Measurements from ENCODE around the gene PTPN7. TPM values are rescaled to one million over a fixed set of nuclear protein-coding genes. Genes with fewer than 3 reads are reported as not detected.
"Not testable (repeated sequence)": the region's sequence is repeated elsewhere in the genome, so short reads cannot be mapped to it uniquely, and the experiment has no call there.

PTPN7 gene
- total RNA-seq, 4 donors from 2014 or later = 1.9 to 5.5 (median 3.1) TPM

- no peaks in the 10 kb centered on the region for H3K36me3 ChIP-seq
- DNase-seq = no peak
- H3K9me3 ChIP-seq = no peaks in the 10 kb centered on the region
- peaks cover 0 to 8% (median 0%) of the 10 kb centered on the region in 3 donors for H3K4me1 ChIP-seq
- H3K4me3 ChIP-seq = no peak overlapping the region
- intact Hi-C loops (cut with DNase I) = loop anchor here (5.0 to 10.0 kb wide), 2 partner anchors 132 to 530 kb away; partner anchors contain the start of gene SYT2
- H3K27me3 ChIP-seq = peaks cover 0 to 96% (median 0%) of the 10 kb centered on the region in 4 donors
- TF ChIP-seq CTCF (IDR thresholded peaks at IDR 0.05) = peak; percentile 56 to 83 (median 71)
- TF ChIP-seq POLR2A (IDR thresholded peaks at IDR 0.05) = no peak
- 2 to 30% methylated on average over 4 to 8 of the region's 19 CpGs for WGBS, 2 donors
- no peak overlapping the region for H3K27ac ChIP-seq
Measured at GRCh38 chr1:202184750-202185460, 24.5 kb upstream of the PTPN7 start.

- Histone ChIP-seq H3K4me1 (peaks cover 0 to 8% (median 0%) of the 10 kb centered on the region in 3 donors), H3K9me3 (no peaks in the 10 kb centered on the region), H3K36me3 (no peaks in the 10 kb centered on the region), H3K4me3 (no peak overlapping the region), H3K27ac (no peak overlapping the region), H3K27me3 (peaks cover 0 to 85% (median 0%) of the 10 kb centered on the region in 4 donors)
- WGBS, 2 donors = 91 to 93% methylated on average over 5 to 8 of the region's 8 CpGs
- intact Hi-C loops (cut with DNase I) = loop anchor here (10.0 kb wide), 1 partner anchor 533 kb away; the partner anchor contains the start of gene SYT2
- DNase-seq = no peak
- TF ChIP-seq CTCF (IDR thresholded peaks at IDR 0.05) (no peak), POLR2A (IDR thresholded peaks at IDR 0.05) (no peak)
Measured at GRCh38 chr1:202182040-202182877, 21.9 kb upstream of the PTPN7 start.

GRCh38 chr1:202181586-202181985 is 21.2 kb upstream of the PTPN7 start:
- WGBS, 2 donors = 80 to 100% methylated on average over 1 to 2 of the region's 7 CpGs
- Histone ChIP-seq H3K27ac (no peak overlapping the region), H3K27me3 (peaks cover 0 to 78% (median 0%) of the 10 kb centered on the region in 4 donors), H3K36me3 (no peaks in the 10 kb centered on the region), H3K9me3 (no peaks in the 10 kb centered on the region), H3K4me3 (no peak overlapping the region), H3K4me1 (peaks cover 0 to 8% (median 0%) of the 10 kb centered on the region in 3 donors)
- DNase-seq = no peak
- no peak for TF ChIP-seq CTCF (IDR thresholded peaks at IDR 0.05)
- no peak for TF ChIP-seq POLR2A (IDR thresholded peaks at IDR 0.05)
- intact Hi-C loops (cut with DNase I) = loop anchor here (10.0 kb wide), 1 partner anchor 533 kb away; the partner anchor contains the start of gene SYT2

GRCh38 chr1:202180751-202181139 is 20.3 kb upstream of the PTPN7 start:
- WGBS, 2 donors = 62 to 69% methylated on average over 2 of the region's 2 CpGs
- not testable (repeated sequence) for DNase-seq, H3K9me3 ChIP-seq, H3K27ac ChIP-seq, H3K36me3 ChIP-seq, H3K4me1 ChIP-seq, H3K4me3 ChIP-seq
- intact Hi-C loops (cut with DNase I) = loop anchor here (10.0 kb wide), 1 partner anchor 534 kb away; the partner anchor contains the start of gene SYT2
- H3K27me3 ChIP-seq = peaks cover 0 to 70% (median 0%) of the 10 kb centered on the region in 4 donors

- TF ChIP-seq POLR2A (IDR thresholded peaks at IDR 0.05) (no peak), CTCF (IDR thresholded peaks at IDR 0.05) (no peak)
Measured at GRCh38 chr1:202179828-202180750, 19.7 kb upstream of the PTPN7 start.

More at GRCh38 chr1:202179828-202180750, 19.7 kb upstream of the PTPN7 start:
- Histone ChIP-seq H3K9me3 (no peaks in the 10 kb centered on the region), H3K4me3 (no peak overlapping the region), H3K27ac (no peak overlapping the region), H3K4me1 (peaks cover 0 to 7% (median 0%) of the 10 kb centered on the region in 3 donors), H3K27me3 (peaks cover 0 to 63% (median 0%) of the 10 kb centered on the region in 4 donors), H3K36me3 (no peaks in the 10 kb centered on the region)
- intact Hi-C loops (cut with DNase I) = loop anchor here (10.0 kb wide), 1 partner anchor 535 kb away; the partner anchor contains the start of gene SYT2
- WGBS, 2 donors = 72 to 75% methylated on average over 8 to 17 of the region's 19 CpGs
- no peak for DNase-seq
